GM12875 (cell line): ENCODE data around the gene KCNG2.

Experiments
- H3K4me3 ChIP-seq: one replicate; pipeline ENCODE4 v1.5.1; 2011; ENCODE audit warnings: low read depth, low read length, control low read depth
- TF ChIP-seq, protein P1 (sequence below): IDR thresholded peaks from 2 replicates; pipeline ENCODE4 v1.5.1; 2011; ENCODE audit warnings: low read depth, mild to moderate bottlenecking, control low read depth, inconsistent platforms, low read length, moderate library complexity, borderline replicate concordance; ENCODE audit not compliant: insufficient read depth

KCNG2 gene

DNA sequence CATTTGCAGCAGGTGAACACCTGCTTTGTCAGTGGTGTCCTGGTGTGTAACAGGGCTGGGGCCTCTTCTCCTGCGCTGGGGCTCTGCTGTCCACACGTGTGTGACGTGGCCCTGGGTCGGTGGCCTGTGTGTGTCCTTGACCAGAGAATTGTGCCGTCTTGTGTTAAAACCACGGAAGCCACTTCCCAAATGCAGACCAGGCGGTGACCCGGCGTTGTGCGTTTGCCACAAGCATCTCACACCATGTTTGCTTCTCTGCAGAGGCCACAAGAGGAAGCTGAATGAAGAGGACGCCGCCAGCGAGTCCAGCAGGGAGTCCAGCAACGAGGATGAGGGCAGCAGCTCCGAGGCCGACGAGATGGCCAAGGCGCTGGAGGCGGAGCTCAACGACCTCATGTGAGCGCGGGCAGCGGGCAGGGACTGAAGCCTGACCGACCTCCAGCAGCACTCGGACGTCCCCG is 44.3 kb upstream of the KCNG2 start:
- TF ChIP-seq, protein P1, sequence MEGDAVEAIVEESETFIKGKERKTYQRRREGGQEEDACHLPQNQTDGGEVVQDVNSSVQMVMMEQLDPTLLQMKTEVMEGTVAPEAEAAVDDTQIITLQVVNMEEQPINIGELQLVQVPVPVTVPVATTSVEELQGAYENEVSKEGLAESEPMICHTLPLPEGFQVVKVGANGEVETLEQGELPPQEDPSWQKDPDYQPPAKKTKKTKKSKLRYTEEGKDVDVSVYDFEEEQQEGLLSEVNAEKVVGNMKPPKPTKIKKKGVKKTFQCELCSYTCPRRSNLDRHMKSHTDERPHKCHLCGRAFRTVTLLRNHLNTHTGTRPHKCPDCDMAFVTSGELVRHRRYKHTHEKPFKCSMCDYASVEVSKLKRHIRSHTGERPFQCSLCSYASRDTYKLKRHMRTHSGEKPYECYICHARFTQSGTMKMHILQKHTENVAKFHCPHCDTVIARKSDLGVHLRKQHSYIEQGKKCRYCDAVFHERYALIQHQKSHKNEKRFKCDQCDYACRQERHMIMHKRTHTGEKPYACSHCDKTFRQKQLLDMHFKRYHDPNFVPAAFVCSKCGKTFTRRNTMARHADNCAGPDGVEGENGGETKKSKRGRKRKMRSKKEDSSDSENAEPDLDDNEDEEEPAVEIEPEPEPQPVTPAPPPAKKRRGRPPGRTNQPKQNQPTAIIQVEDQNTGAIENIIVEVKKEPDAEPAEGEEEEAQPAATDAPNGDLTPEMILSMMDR = no peak
- H3K4me3 ChIP-seq = no peak overlapping the region

- TF ChIP-seq, protein P1 = no peak
- H3K4me3 ChIP-seq = no peak overlapping the region
Observed at GRCh38 chr18:79754022-79754761, 43.5 kb upstream of the KCNG2 start.

GRCh38 chr18:79754831-79755351 is 42.8 kb upstream of the KCNG2 start:
- TF ChIP-seq, protein P1 = no peak
- no peak overlapping the region for H3K4me3 ChIP-seq

GRCh38 chr18:79755496-79756142 is 42.1 kb upstream of the KCNG2 start:
- TF ChIP-seq, protein P1 = no peak

DNA sequence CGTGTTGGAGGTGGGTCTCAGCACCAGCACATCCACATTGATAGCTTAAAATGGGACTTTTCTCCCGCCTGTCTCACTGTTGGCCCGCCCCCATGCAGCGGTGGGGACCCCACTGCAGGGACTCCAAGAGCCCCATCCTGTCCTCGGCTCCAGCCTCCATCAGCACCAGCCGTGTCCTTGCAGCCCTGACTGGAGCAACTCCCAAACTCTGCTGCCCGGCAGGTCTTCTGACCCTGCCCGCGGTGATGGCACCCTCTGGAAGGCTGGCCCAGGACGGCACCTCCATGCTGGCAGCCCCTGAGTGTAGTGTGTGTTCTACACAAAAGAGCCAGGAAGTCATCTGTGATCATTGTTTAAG is 41.6 kb upstream of the KCNG2 start:
- TF ChIP-seq, protein P1 = no peak
- H3K4me3 ChIP-seq = no peak overlapping the region

More at GRCh38 chr18:79755496-79756142, 42.1 kb upstream of the KCNG2 start:
- H3K4me3 ChIP-seq = no peak overlapping the region

DNA sequence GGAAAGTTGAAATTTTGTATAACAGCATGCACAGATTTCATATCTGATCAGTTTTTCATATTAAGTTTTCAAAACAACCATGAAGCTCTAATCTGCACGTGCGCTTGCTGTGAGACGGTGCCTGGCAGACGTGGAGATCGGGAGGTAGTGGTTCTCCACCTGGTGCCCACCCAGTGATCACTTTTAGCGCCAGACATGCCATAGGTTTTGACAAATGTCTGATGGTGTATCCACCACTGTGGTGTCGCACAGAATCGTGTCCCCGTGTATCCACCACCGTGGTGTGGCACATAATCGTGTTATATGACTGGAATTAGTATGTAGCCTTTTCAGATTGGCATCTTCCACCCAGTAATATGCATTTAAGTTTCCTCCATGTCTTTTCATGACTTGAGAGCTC is 40.9 kb upstream of the KCNG2 start:
- H3K4me3 ChIP-seq = no peak overlapping the region
- TF ChIP-seq, protein P1 = no peak

DNA sequence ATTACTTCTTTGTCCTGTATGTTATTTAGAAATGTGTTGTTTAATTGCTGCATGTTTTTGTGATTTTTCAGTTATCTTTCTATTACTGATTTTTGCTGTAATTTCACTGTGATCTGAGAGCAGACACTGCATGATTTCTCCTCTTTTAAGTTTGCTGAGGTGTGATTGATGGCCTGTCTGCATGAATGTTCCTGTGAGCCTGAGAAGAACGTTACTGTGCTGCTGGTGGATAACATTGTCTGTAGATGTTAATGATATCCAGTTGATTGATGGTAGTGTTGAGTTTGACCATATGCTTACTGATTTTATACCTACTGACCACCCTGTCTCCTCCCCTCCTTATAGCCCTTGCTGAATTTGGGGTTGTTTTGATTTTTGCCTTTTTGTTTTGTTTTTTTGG is 37.4 kb upstream of the KCNG2 start:
- TF ChIP-seq, protein P1 = no peak

More for the DNA sequence above, 37.4 kb upstream of the KCNG2 start:
- H3K4me3 ChIP-seq = no peak overlapping the region
